ENCODE results near the gene MASP2. TPM values are rescaled to one million over a fixed set of nuclear protein-coding genes. Genes with fewer than 3 reads are reported as not detected.

Gene MASP2
- total RNA-seq, 1 experiment from 2014 or later = 0.50 TPM

DNA sequence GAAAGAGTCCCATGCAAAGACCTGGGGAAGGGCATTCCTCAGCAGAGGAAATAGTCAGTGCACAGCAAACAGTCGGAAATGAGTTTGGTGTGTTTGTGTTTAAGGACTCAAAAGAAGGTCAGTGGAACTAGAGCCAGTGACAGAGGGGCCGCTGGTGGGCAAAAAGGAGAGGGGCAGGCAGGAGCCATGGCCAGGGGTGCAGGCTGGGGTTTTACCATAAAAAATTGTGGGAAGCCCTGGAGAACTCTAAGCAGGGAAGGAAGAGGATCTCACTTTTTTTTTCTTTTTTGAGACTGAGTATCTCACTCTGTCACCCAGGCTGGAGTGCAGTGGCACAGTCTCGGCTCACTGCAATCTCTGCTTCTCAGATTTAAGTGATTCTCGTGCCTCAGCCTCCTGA, 68.3 kb downstream of the MASP2 start:
- no TSS peak for BruUV-seq (replicated peaks)
- CTCF ChIA-PET = no interaction called here
- Mint-ChIP-seq H3K4me1 (ENCODE audit: low read depth, unreplicated experiment) (peaks cover 6% of the 10 kb centered on the region), H3K36me3 (ENCODE audit: insufficient read depth, unreplicated experiment) (no peaks in the 10 kb centered on the region), H3K9me3 (ENCODE audit: unreplicated experiment) (no peaks in the 10 kb centered on the region), H3K4me3 (ENCODE audit: unreplicated experiment) (no peak overlapping the region), H3K27ac (ENCODE audit: unreplicated experiment) (no peak overlapping the region), H3K27me3 (ENCODE audit: insufficient read depth, unreplicated experiment) (peaks cover 3% of the 10 kb centered on the region)
- no peaks in the 10 kb centered on the region for H3K27me3 ChIP-seq (replicated peaks; ENCODE audit: control insufficient read depth, insufficient read depth, low read length)
- no peaks in the 10 kb centered on the region for H3K36me3 ChIP-seq (ENCODE audit: control insufficient read depth, insufficient read depth, low read length)
- DNase-seq = no peak
- no peak overlapping the region for H3K4me3 ChIP-seq (ENCODE audit: low read depth, low read length)
- no peaks in the 10 kb centered on the region for H3K4me1 ChIP-seq
- intact Hi-C loops (cut with micrococcal nuclease; ENCODE audit: unreplicated experiment) = no loop called here
- H3K9me3 ChIP-seq = no peaks in the 10 kb centered on the region
- TF ChIP-seq, protein P1, sequence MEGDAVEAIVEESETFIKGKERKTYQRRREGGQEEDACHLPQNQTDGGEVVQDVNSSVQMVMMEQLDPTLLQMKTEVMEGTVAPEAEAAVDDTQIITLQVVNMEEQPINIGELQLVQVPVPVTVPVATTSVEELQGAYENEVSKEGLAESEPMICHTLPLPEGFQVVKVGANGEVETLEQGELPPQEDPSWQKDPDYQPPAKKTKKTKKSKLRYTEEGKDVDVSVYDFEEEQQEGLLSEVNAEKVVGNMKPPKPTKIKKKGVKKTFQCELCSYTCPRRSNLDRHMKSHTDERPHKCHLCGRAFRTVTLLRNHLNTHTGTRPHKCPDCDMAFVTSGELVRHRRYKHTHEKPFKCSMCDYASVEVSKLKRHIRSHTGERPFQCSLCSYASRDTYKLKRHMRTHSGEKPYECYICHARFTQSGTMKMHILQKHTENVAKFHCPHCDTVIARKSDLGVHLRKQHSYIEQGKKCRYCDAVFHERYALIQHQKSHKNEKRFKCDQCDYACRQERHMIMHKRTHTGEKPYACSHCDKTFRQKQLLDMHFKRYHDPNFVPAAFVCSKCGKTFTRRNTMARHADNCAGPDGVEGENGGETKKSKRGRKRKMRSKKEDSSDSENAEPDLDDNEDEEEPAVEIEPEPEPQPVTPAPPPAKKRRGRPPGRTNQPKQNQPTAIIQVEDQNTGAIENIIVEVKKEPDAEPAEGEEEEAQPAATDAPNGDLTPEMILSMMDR (IDR thresholded peaks at IDR 0.05; ENCODE audit: insufficient read depth in 1 of 2, low read depth in 1 of 2, low read length in 1 of 2, severe bottlenecking in 1 of 2, unreplicated experiment in 1 of 2) = no peak
- POLR2A ChIA-PET = interaction anchor here (0.6 kb wide), 1 partner anchor 33 kb away, joined by 3 read pairs; the partner anchor contains the start of gene TARDBP

Other genes with a start within 250 kb of the MASP2 start
- 177 and 181 TPM in 2 replicates for gene TARDBP, start 34.6 kb downstream of the MASP2 start, total RNA-seq (2022)
- gene SRM, start 12.8 kb upstream of the MASP2 start, total RNA-seq (2022) = 125 and 133 TPM in 2 replicates
- 80.8 and 83.7 TPM in 2 replicates for gene EXOSC10, start 52.6 kb upstream of the MASP2 start, total RNA-seq (2022)
- not detected in 2 replicates for gene ANGPTL7, start 142.1 kb upstream of the MASP2 start, total RNA-seq (2022)
- gene MTOR, start 215.3 kb upstream of the MASP2 start, total RNA-seq (2022) = 41.4 and 45.7 TPM in 2 replicates
- 13.9 and 17.0 TPM in 2 replicates for gene UBIAD1, start 226.0 kb upstream of the MASP2 start, total RNA-seq (2022)